Esophagus (tissue), 2 donors: ENCODE data around the gene TMC1. TPM values are rescaled to one million over a fixed set of nuclear protein-coding genes. Genes with fewer than 3 reads are reported as not detected.

Source experiments
- H3K27ac ChIP-seq, 2 donors: one replicate each; pipeline ENCODE4 v1.5.1; 2013; ENCODE audit warnings: low read depth in 2 of 2, mild to moderate bottlenecking in 2 of 2, inconsistent platforms in 1 of 2, low read length in 1 of 2, moderate library complexity in 1 of 2
- H3K27me3 ChIP-seq, 2 donors: one replicate each; pipeline ENCODE4 v1.6.1; 2013; ENCODE audit warnings: low read length in 2 of 2, control low read depth in 1 of 2, mild to moderate bottlenecking in 1 of 2; ENCODE audit not compliant: insufficient read depth in 2 of 2, control insufficient read depth in 1 of 2
- H3K36me3 ChIP-seq, 2 donors: one replicate each; pipeline ENCODE4 v1.6.1; 2013; ENCODE audit warnings: low read length in 1 of 2; ENCODE audit not compliant: control insufficient read depth in 2 of 2, insufficient read depth in 2 of 2
- H3K4me1 ChIP-seq, 2 donors: one replicate each; pipeline ENCODE4 v1.6.1; 2013; ENCODE audit warnings: low read length in 1 of 2; ENCODE audit not compliant: control insufficient read depth in 2 of 2, insufficient read depth in 2 of 2
- H3K4me3 ChIP-seq, 2 donors: one replicate each; pipeline ENCODE4 v1.5.1; 2013; ENCODE audit warnings: low read length in 2 of 2, mild to moderate bottlenecking in 2 of 2, low read depth in 1 of 2, moderate library complexity in 1 of 2
- H3K9me3 ChIP-seq, 2 donors: one replicate each; pipeline ENCODE4 v1.6.1; 2013; ENCODE audit warnings: mild to moderate bottlenecking in 2 of 2, low read depth in 1 of 2, low read length in 1 of 2, moderate library complexity in 1 of 2; ENCODE audit not compliant: control insufficient read depth in 2 of 2, insufficient read depth in 1 of 2
- WGBS, 2 donors: extraction: QIAGEN DNeasy Blood & Tissue Kit; methylation state at CpG; one replicate each; pipeline ENCODE4 v1.1.7; 2013; 5-methylcytosine and 5-hydroxymethylcytosine counted together
- polyA plus RNA-seq, 2 donors: library from polyadenylated mRNA; stranded (reverse); fragments of 200-250 nt; gene quantifications; one replicate each; pipeline ENCODE4 v1.2.3, GENCODE V29; 2013
- donor health status: healthy with polysubstance abuse.
- donor health status: Bipolar disorder and iron deficiency.

The TMC1 gene
- polyA plus RNA-seq, 2 donors = 6.1 to 10.3 TPM

- no peak overlapping the region for H3K4me3 ChIP-seq
- no peaks in the 10 kb centered on the region for H3K27me3 ChIP-seq
- 80 to 84% methylated on average over 3 of the region's 3 CpGs for WGBS, 2 donors
- no peaks in the 10 kb centered on the region for H3K36me3 ChIP-seq
- H3K9me3 ChIP-seq = no peaks in the 10 kb centered on the region
- H3K27ac ChIP-seq = no peak overlapping the region
- no peaks in the 10 kb centered on the region for H3K4me1 ChIP-seq
Measured at GRCh38 chr9:72597601-72598000, 76.2 kb downstream of the TMC1 start.

GRCh38 chr9:72598639-72599038 lies 77.2 kb downstream of the TMC1 start:
- no peaks in the 10 kb centered on the region for H3K36me3 ChIP-seq
- H3K4me1 ChIP-seq = no peaks in the 10 kb centered on the region
- no peak overlapping the region for H3K4me3 ChIP-seq
- no peaks in the 10 kb centered on the region for H3K9me3 ChIP-seq
- H3K27ac ChIP-seq = no peak overlapping the region
- 58 to 74% methylated on average over 3 of the region's 3 CpGs for WGBS, 2 donors
- H3K27me3 ChIP-seq = no peaks in the 10 kb centered on the region

GRCh38 chr9:72599874-72600534 lies 78.6 kb downstream of the TMC1 start:
- Histone ChIP-seq H3K4me1 (no peaks in the 10 kb centered on the region), H3K4me3 (no peak overlapping the region), H3K27me3 (no peaks in the 10 kb centered on the region), H3K27ac (no peak overlapping the region), H3K9me3 (no peaks in the 10 kb centered on the region), H3K36me3 (no peaks in the 10 kb centered on the region)
- WGBS, 2 donors = 57 to 60% methylated on average over 5 of the region's 5 CpGs

- H3K4me1 ChIP-seq = no peaks in the 10 kb centered on the region
- H3K4me3 ChIP-seq = no peak overlapping the region
- 89 to 94% methylated on average over 3 of the region's 3 CpGs for WGBS, 2 donors
- H3K27ac ChIP-seq = no peak overlapping the region
- H3K36me3 ChIP-seq = no peaks in the 10 kb centered on the region
- H3K27me3 ChIP-seq = no peaks in the 10 kb centered on the region
- H3K9me3 ChIP-seq = no peaks in the 10 kb centered on the region
Measured at GRCh38 chr9:72600671-72601070, 79.3 kb downstream of the TMC1 start.

DNA sequence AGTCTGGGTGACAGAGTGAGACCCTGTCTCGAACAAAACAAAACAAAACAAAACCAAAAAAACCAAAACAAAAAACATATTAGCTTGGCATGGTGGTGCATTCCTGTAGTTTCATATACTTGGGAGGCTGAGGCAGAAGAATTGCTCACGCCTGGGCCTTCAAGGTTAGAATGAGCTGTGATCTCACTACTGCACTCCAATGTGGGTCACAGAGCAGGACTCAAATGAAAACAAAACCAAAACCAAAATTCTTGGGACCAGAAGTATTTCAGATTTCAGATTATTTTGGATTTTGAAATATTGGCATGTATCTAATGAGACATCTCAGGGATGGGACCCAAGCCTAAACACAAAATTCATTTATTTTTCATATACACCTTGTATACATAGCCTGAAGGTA lies 80.2 kb downstream of the TMC1 start:
- no peaks in the 10 kb centered on the region for H3K9me3 ChIP-seq
- H3K36me3 ChIP-seq = no peaks in the 10 kb centered on the region
- H3K27me3 ChIP-seq = no peaks in the 10 kb centered on the region
- no peak overlapping the region for H3K27ac ChIP-seq
- no peaks in the 10 kb centered on the region for H3K4me1 ChIP-seq
- no peak overlapping the region for H3K4me3 ChIP-seq
- 89 to 91% methylated on average over 2 of the region's 2 CpGs for whole genome bisulfite sequencing, 2 donors

DNA sequence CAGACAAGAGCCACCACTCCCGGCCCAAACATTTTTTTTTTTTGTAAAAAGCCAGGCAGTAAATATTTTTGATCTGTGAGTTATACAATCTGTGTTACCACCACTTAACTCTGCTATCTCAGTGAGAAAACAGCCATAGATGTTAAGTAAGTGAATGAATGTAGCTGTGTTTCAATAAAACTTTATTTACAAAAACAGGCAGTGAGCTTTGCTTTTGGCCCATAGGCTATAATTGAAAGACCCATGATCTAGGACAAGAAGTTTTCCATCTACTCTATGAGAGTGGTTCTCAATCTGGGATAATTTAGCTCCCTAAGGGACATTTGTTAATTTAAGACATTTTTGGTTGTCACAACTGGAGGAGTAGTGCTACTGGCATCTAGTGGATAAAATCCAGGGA lies 91.0 kb downstream of the TMC1 start:
- H3K4me1 ChIP-seq = no peaks in the 10 kb centered on the region
- no peaks in the 10 kb centered on the region for H3K36me3 ChIP-seq
- H3K27me3 ChIP-seq = no peaks in the 10 kb centered on the region
- H3K4me3 ChIP-seq = no peak overlapping the region
- H3K9me3 ChIP-seq = no peaks in the 10 kb centered on the region
- no peak overlapping the region for H3K27ac ChIP-seq
- 82 to 87% methylated on average over 1 of the region's 1 CpG for WGBS, 2 donors

GRCh38 chr9:72614067-72614466 lies 92.7 kb downstream of the TMC1 start:
- no peaks in the 10 kb centered on the region for H3K27me3 ChIP-seq
- no peak overlapping the region for H3K4me3 ChIP-seq
- no peaks in the 10 kb centered on the region for H3K9me3 ChIP-seq
- no peak overlapping the region for H3K27ac ChIP-seq
- H3K36me3 ChIP-seq = no peaks in the 10 kb centered on the region
- no peaks in the 10 kb centered on the region for H3K4me1 ChIP-seq
- WGBS, 2 donors = 42 to 50% methylated on average over 1 of the region's 1 CpG

GRCh38 chr9:72615931-72616330 lies 94.5 kb downstream of the TMC1 start:
- 87 to 89% methylated on average over 6 of the region's 6 CpGs for WGBS, 2 donors

DNA sequence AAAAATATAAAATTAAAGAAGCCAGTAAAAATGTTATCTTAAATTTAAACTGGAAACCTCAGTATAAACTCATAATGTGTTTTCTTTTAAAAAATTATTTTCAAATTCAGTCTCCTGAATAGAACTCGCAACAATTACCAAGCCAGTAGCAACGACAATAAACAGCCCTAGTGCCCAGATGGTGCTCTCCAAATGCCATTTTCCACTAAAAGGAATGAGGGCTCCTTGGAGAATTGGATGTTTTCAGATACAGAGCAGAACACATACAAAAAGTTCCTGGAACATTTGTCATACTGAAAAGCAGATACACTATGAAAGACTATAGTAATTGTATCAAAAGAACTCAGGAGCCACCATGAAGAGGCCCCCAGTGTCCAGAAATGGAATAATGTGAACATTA lies 97.4 kb downstream of the TMC1 start:
- H3K27me3 ChIP-seq = no peaks in the 10 kb centered on the region
- 81 to 91% methylated on average over 2 of the region's 2 CpGs for WGBS, 2 donors
- no peak overlapping the region for H3K27ac ChIP-seq
- H3K4me1 ChIP-seq = no peaks in the 10 kb centered on the region
- no peak overlapping the region for H3K4me3 ChIP-seq
- H3K9me3 ChIP-seq = no peaks in the 10 kb centered on the region
- H3K36me3 ChIP-seq = no peaks in the 10 kb centered on the region

More at GRCh38 chr9:72615931-72616330, 94.5 kb downstream of the TMC1 start:
- no peaks in the 10 kb centered on the region for H3K4me1 ChIP-seq
- H3K27ac ChIP-seq = no peak overlapping the region
- H3K9me3 ChIP-seq = no peaks in the 10 kb centered on the region
- no peaks in the 10 kb centered on the region for H3K36me3 ChIP-seq
- H3K4me3 ChIP-seq = no peak overlapping the region
- no peaks in the 10 kb centered on the region for H3K27me3 ChIP-seq

GRCh38 chr9:72622186-72622585 lies 100.8 kb downstream of the TMC1 start:
- H3K9me3 ChIP-seq = no peaks in the 10 kb centered on the region
- H3K36me3 ChIP-seq = no peaks in the 10 kb centered on the region
- H3K4me3 ChIP-seq = no peak overlapping the region
- WGBS, 2 donors = 61 to 68% methylated on average over 2 of the region's 2 CpGs
- H3K27me3 ChIP-seq = no peaks in the 10 kb centered on the region
- H3K4me1 ChIP-seq = no peaks in the 10 kb centered on the region
- no peak overlapping the region for H3K27ac ChIP-seq
